Colonic mucosa (tissue), 4 donors: ENCODE data around the gene TBC1D19. TPM values are rescaled to one million over a fixed set of nuclear protein-coding genes. Genes with fewer than 3 reads are reported as not detected.
A peak's percentile ranks its signal among the peaks of the same experiment; 100 is the strongest.

Experiments
- DNase-seq: peaks from one replicate; pipeline ENCODE4 v3.0.0-alpha.2; 2020
- H3K27ac ChIP-seq: fragments of 200-600 bp; one replicate; pipeline ENCODE4 v1.8.0; 2021
- H3K27me3 ChIP-seq: fragments of 200-600 bp; one replicate; pipeline ENCODE4 v1.8.0; 2021
- H3K36me3 ChIP-seq: fragments of 200-600 bp; one replicate; pipeline ENCODE4 v1.8.0; 2021
- H3K4me1 ChIP-seq: fragments of 200-600 bp; one replicate; pipeline ENCODE4 v1.8.0; 2021; ENCODE audit warnings: mild to moderate bottlenecking
- H3K4me3 ChIP-seq: fragments of 200-600 bp; one replicate; pipeline ENCODE4 v1.8.0; 2021
- H3K9ac ChIP-seq, 2 donors: one replicate each; pipeline ENCODE4 v1.7.0; 2013; ENCODE audit warnings: control low read depth in 2 of 2, low read depth in 2 of 2, low read length in 2 of 2
- H3K9me3 ChIP-seq: fragments of 200-600 bp; one replicate; pipeline ENCODE4 v1.8.0; 2021
- CTCF ChIP-seq: fragments of 200-600 bp; IDR thresholded peaks from one replicate; pipeline ENCODE4 v1.8.0; 2022; ENCODE audit warnings: antibody characterized with exemption, mild to moderate bottlenecking
- intact Hi-C: fragments of 100-400 bp; cut with DNase I; formaldehyde crosslinking; loops from one replicate; pipeline ENCODE4 v1.14.1; 2022
- total RNA-seq, 2 donors: library from RNA; stranded (reverse); fragmentation: NEBNext Ultra II Directional in 1 of 2; extraction: Animal tissue kit (Norgen Biotek cat#: 25700) in 1 of 2; gene quantifications; one replicate each; pipeline ENCODE4 v1.2.1, GENCODE V29; 2021
- donor health status: healthy.
- donor health status: DM: no; HTN: no; CAD: no.
- donor health status: DM: no; HTN: no; CAD: no.

The TBC1D19 gene
- total RNA-seq, 2 donors from 2014 or later, result 2.6 to 4.0 TPM

DNA sequence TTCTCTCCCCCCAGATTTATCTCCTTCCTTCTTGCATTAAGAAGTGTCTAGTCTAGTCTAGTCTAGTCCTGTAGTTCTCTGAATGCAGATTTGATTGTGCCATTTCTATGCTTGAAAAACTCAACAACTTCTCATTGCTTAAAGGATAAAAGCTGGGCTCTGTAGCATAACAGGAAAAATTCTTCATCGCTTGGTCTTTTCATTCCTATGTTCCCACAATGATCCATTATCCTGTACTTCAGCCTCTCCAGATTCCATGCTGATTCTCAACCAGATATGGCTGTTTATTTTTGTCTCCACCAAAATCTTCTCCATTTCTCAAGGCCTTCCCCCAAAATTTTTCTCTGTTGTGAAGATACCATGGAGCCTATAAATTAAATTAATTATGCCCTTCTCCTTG, 173.9 kb downstream of the TBC1D19 start:
- Histone ChIP-seq H3K27me3 (no peaks in the 10 kb centered on the region), H3K4me3 (no peak overlapping the region), H3K4me1 (no peaks in the 10 kb centered on the region), H3K9me3 (no peaks in the 10 kb centered on the region), H3K9ac (no peak overlapping the region), H3K27ac (no peak overlapping the region), H3K36me3 (no peaks in the 10 kb centered on the region)
- no peak for DNase-seq
- no peak for TF ChIP-seq CTCF
- intact Hi-C loops, result no loop called here

- Histone ChIP-seq H3K27me3 (no peaks in the 10 kb centered on the region), H3K36me3 (no peaks in the 10 kb centered on the region), H3K4me1 (no peaks in the 10 kb centered on the region), H3K27ac (no peak overlapping the region), H3K9ac (no peak overlapping the region), H3K4me3 (no peak overlapping the region), H3K9me3 (no peaks in the 10 kb centered on the region)
- intact Hi-C loops, result no loop called here
- DNase-seq, result no peak
- no peak for TF ChIP-seq CTCF
These were observed 175.0 kb downstream of the TBC1D19 start for GRCh38 chr4:26758899-26759298.

- Histone ChIP-seq H3K4me1 (no peaks in the 10 kb centered on the region), H3K27ac (peak overlapping the region; percentile 40), H3K36me3 (no peaks in the 10 kb centered on the region), H3K9ac (no peak overlapping the region), H3K9me3 (no peaks in the 10 kb centered on the region), H3K27me3 (no peaks in the 10 kb centered on the region), H3K4me3 (no peak overlapping the region)
- intact Hi-C loops, result no loop called here
- DNase-seq, result peak; percentile 35
- TF ChIP-seq CTCF, result no peak
These were observed 178.8 kb downstream of the TBC1D19 start for GRCh38 chr4:26762650-26763049.

- H3K4me1 ChIP-seq, result no peaks in the 10 kb centered on the region
- H3K27me3 ChIP-seq, result no peaks in the 10 kb centered on the region
- intact Hi-C loops, result no loop called here
- no peak overlapping the region for H3K9ac ChIP-seq
- TF ChIP-seq CTCF, result no peak
- no peak overlapping the region for H3K4me3 ChIP-seq
- H3K27ac ChIP-seq, result peak overlapping the region; percentile 40
- DNase-seq, result no peak
- no peaks in the 10 kb centered on the region for H3K36me3 ChIP-seq
- no peaks in the 10 kb centered on the region for H3K9me3 ChIP-seq
These were observed 179.2 kb downstream of the TBC1D19 start for GRCh38 chr4:26763063-26763462.

GRCh38 chr4:26763648-26764047, 179.8 kb downstream of the TBC1D19 start:
- Histone ChIP-seq H3K4me3 (no peak overlapping the region), H3K4me1 (no peaks in the 10 kb centered on the region), H3K27ac (no peak overlapping the region), H3K9me3 (no peaks in the 10 kb centered on the region), H3K36me3 (no peaks in the 10 kb centered on the region), H3K27me3 (no peaks in the 10 kb centered on the region), H3K9ac (no peak overlapping the region)
- DNase-seq, result no peak
- TF ChIP-seq CTCF, result no peak
- intact Hi-C loops, result no loop called here

- Histone ChIP-seq H3K4me1 (no peaks in the 10 kb centered on the region), H3K36me3 (no peaks in the 10 kb centered on the region), H3K9ac (no peak overlapping the region), H3K9me3 (no peaks in the 10 kb centered on the region), H3K27me3 (no peaks in the 10 kb centered on the region), H3K27ac (no peak overlapping the region), H3K4me3 (no peak overlapping the region)
- intact Hi-C loops, result no loop called here
- TF ChIP-seq CTCF, result no peak
- DNase-seq, result no peak
These were observed 180.3 kb downstream of the TBC1D19 start for GRCh38 chr4:26764231-26764630.
